NCI-H510A (cell line): ENCODE measurements around the gene SVBP.
"Not testable (repeated sequence)": the region's sequence is repeated elsewhere in the genome, so short reads cannot be mapped to it uniquely, and the experiment has no call there.

ENCODE experiments used
- DNase-seq: peaks from one replicate; lab custom pipeline; 2025; lab: John Stamatoyannopoulos, UW

Gene SVBP

GRCh38 chr1:42816585-42817439 is at the start of gene SVBP, which contains the start of gene ERMAP:
Gene SVBP (minus strand): TSS chr1:42817397. CDS start chr1:42816544, 853 bp downstream.
Gene ERMAP (plus strand): TSS chr1:42817122. CDS start chr1:42830449, 13,327 bp downstream.
- peak; percentile 81 for DNase-seq

GRCh38 chr1:42866549-42866948 is 49.4 kb upstream of the SVBP start:
- DNase-seq: no peak

GRCh38 chr1:42861014-42861399 is 43.8 kb upstream of the SVBP start:
- DNase-seq: no peak

- DNase-seq: no peak
Observed at GRCh38 chr1:42860339-42861013, 43.3 kb upstream of the SVBP start.

- not testable (repeated sequence) for DNase-seq
Observed at GRCh38 chr1:42859366-42859765, 42.2 kb upstream of the SVBP start.

GRCh38 chr1:42856554-42856953 is 39.4 kb upstream of the SVBP start:
- not testable (repeated sequence) for DNase-seq

GRCh38 chr1:42853116-42853884 is 36.1 kb upstream of the SVBP start:
- no peak for DNase-seq

GRCh38 chr1:42852608-42852980 is 35.4 kb upstream of the SVBP start:
- DNase-seq: no peak

GRCh38 chr1:42851960-42852607 is 34.9 kb upstream of the SVBP start:
- no peak for DNase-seq

GRCh38 chr1:42851420-42851819 is 34.2 kb upstream of the SVBP start:
- DNase-seq: no peak

GRCh38 chr1:42849944-42850343 is 32.7 kb upstream of the SVBP start:
- no peak for DNase-seq

GRCh38 chr1:42848823-42849537 is 31.8 kb upstream of the SVBP start:
- DNase-seq: no peak

GRCh38 chr1:42847721-42848460 is 30.7 kb upstream of the SVBP start:
- no peak for DNase-seq

GRCh38 chr1:42847111-42847595 is 30.0 kb upstream of the SVBP start:
- no peak for DNase-seq

- peak; percentile 95 for DNase-seq
Observed at GRCh38 chr1:42846257-42847110, 29.3 kb upstream of the SVBP start, which contains the start of gene ZNF691. Gene ZNF691 (plus strand): TSS chr1:42846613. CDS start chr1:42849659, 3,046 bp downstream.

- DNase-seq: no peak
Observed at GRCh38 chr1:42845866-42846256, 28.7 kb upstream of the SVBP start.

GRCh38 chr1:42845193-42845592 is 28.0 kb upstream of the SVBP start:
- DNase-seq: no peak

- no peak for DNase-seq
Observed at GRCh38 chr1:42844592-42845140, 27.5 kb upstream of the SVBP start.
